ENCODE measurements around the gene SF3A2. TPM values are rescaled to one million over a fixed set of nuclear protein-coding genes. Genes with fewer than 3 reads are reported as not detected.
A peak's percentile ranks its signal among the peaks of the same experiment; 100 is the strongest.

Gene SF3A2
- total RNA-seq, 1 experiment from 2014 or later: 41.6 TPM

DNA sequence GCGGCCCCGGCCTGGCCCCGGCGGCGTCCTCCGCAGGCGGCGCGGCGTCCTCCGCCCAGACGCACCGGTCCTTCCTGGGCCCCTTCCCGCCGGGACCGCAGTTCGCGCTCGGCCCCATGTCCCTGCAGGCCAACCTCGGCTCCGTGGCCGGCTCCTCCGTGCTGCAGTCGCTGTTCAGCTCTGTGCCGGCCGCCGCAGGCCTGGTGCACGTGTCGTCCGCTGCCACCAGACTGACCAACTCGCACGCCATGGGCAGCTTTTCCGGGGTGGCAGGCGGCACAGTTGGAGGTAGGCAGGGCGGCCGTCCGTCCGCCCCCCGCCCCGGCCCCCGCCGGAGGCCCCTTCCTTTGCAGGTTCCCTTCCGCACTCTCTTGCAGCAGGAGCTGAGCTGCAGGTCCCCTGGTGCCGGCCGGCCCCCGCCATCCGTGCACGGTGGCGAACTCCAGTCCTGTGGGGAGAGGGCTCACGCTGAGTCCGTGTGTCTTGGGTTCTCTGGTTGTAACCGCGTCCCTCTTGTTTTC, 9.7 kb upstream of the SF3A2 start:
- no peak for DNase-seq (ENCODE audit: low read depth)

DNA sequence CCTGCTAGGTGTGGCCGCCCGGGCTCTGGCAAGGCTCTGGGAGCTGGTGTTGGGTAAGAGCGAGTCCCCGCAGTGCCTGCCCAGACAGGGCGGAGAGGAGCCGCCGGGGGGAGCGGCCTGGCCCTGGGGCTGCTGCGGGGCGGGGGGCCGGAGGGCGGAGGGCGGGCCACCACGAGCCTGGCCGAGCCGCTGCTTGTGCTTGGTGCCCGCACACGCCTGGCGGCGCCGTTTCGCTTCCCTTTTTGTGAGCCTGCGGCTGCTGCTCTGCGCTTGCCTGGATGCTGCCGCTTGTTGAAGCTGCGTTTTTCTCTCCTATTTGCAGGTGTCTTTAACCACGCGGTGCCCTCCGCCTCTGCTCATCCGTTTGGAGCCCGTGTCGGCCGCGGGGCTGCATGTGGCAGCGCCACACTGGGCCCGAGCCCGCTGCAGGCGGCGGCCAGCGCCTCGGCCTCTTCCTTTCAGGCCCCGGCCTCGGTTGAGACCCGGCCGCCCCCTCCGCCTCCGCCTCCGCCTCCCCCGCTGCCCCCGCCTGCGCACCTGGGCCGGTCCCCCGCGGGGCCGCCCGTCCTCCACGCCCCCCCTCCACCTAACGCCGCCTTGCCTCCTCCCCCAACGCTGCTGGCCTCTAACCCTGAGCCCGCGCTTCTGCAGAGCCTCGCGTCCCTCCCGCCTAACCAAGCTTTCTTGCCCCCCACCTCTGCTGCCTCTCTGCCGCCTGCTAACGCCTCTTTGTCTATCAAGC, 9.0 kb upstream of the SF3A2 start:
- no peak for DNase-seq (ENCODE audit: low read depth)

DNA sequence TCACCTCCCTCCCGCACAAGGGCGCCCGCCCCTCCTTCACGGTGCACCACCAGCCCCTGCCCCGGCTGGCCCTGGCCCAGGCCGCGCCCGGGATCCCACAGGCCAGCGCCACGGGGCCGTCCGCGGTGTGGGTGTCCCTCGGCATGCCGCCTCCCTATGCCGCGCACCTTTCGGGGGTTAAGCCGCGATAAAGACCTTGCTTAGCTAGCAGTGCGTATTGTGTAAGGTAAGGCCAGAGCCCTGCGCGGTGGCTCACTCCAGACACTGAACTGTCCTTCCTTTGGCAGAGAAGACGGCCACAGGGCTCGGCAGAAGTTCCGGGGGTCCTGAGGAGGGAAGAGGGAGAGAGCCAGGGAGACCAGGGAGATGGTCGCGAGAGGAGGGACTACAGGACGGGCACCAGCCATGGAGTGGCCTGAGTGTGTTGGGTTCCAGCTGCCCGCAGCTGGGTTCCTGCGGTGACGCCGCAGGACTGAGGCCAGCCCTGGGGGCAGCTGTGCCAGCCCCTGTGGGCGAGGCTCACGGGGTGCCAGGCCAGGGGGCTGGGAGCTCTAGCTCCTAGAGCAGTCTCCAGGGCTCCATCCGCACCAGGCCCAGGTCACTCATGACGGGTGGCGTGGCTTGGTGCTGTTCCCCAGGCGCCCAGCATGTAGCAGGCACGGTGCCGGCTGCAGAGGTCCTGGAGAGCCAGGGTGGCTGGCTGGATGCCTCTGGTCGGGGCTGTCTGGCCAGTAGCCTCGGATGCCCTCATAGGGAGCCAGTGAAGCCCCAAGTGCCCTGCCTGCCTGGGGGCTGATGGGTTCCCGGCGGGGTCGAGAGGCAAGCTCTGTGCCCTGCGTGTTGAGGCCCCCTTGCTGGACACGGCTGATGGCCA, 8.2 kb upstream of the SF3A2 start:
- no peak for DNase-seq (ENCODE audit: low read depth)

DNA sequence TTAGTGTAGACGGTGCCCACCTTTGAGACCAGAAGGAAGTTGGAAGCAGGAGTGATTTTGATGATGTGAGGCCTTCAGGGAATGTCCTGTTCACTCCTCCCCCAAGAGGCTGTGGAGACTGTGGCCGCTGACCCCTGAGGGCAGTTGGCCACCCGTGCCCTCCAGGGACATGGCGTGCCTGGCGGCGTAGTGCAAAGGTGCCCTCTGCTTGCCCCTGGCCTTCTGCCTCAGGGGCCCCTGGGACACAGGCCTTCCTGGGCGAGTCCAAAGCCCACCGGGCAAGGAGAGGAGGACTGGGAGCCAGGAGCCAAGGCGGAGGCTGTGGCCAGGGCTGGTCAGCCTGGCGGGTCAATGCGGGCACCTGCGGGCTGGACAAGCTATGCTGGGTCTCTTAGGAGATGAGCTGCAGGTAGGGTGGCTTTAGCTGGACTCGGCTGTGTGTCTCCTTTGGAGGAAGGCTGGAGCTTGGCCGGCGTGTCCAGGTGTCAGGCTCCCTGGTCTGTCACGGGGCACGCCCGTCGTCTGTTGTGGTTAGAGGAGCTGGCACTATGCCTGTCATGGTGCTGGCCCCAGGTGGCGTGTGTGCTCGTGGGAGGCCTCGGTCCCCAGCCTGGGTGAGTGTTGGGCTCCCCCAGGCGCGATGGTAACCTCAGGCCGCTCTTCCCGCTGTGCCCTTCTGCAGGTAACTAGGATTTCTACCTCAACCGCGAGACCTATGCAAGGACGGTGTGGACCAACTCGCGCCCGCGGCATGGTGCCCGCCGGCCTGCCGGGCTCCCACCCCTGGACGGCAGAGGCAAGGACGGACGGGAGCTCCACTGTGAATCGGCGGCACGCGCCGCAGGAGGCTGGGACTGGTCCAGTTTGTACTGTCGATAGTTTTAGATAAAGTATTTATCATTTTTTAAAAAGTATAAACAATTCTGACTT, 7.3 kb upstream of the SF3A2 start:
- no peak for DNase-seq (ENCODE audit: low read depth)

- no peak for DNase-seq (ENCODE audit: low read depth)
These were observed 6.5 kb upstream of the SF3A2 start for GRCh38 chr19:2230033-2230531.

- no peak for DNase-seq (ENCODE audit: low read depth)
These were observed 5.7 kb upstream of the SF3A2 start for GRCh38 chr19:2230807-2231533.

- no peak for DNase-seq (ENCODE audit: low read depth)
These were observed 4.9 kb upstream of the SF3A2 start for GRCh38 chr19:2231621-2232221.

DNA sequence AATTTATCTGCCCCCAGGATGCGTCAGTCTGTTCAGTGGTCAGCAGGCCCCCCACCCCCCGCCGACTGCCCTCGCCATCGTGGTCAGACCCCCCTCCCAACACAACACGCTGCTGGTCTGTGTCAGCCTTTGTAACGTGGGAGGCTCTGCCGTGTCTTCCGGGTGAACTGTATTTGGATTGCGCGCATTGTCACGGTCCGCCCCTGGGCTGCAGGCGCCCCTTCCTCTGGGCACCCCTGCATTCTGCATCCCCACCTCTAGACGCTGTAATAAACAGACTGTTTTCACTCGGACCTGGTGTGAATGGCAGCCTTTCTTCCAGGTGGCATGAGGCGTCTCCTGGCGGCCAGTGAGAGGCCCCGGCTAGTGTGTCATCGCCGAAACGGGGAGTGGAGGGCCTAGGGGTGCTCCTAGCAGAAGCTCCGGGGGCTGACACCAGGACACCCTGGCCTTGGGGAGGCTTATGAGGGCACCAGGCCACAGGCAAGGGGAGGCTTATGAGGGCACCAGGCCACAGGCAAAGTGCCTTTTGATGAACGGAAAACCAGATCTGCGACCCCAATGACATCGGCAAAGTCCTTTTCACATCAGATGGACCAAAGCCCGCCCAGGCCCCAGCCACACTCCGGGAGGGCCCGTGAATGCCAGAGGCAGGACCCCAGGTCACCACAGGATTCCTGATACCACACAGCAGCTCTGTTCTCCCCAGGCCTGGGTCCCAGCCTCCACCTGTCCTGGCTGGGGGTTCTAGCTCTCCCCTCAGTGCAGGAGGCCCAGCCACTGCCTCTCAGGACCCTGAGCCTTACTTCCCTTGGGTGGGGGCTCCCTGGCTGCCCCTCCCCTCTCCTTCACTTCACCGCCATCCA, 4.1 kb upstream of the SF3A2 start:
- no peak for DNase-seq (ENCODE audit: low read depth)

DNA sequence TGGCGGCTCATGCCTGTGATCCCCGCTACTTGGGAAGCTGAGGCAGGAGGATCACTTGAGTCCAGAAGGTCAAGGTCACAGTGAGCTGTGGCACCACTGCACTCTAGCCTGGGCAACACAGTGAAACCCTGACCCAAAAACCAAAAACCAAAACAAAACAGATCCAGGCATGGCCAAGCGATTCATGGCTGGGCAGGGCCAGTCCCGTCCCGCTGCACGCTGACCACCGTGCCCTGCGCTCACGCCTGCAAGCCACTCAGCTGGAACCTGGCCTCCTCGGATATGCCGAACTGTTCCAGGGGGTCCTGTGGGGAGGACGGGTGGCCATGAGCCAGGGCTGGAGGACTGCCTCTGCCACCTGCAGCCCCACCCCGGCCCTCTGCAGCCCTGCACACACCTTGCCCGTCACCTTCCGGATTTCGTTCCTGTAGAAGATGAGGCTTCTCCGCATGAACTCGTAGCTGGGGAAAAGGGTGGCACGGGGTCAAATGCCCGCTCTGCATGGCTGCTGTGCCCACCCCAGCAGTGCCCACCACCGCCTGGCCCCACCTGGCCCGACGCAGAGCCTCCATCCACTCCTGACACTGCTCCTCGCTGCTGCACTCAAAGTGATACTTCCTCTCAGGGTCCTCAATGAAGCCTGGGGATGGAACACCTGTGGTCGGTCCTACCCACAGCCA, 2.9 kb upstream of the SF3A2 start:
- no peak for DNase-seq (ENCODE audit: low read depth)

DNA sequence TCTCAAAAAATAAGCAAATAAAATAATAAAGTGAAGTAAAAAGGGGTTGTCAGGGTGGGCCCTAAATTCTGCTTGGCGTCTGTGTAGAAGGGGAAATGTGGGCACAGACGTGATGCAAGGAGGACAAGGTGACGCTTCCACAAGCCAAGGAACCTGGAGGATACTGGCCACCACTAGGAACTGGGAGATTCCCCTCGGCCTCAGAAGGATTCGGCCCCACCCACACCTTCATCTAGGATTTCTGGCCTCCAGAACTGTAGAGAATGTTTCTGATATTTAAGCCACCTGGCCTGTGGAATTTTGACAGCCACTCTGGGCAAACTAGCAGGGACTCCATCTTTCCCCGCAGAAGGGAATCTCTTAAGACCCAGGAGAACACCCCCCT, 1.6 kb upstream of the SF3A2 start:
- DNase-seq (ENCODE audit: low read depth): no peak

GRCh38 chr19:2235381-2236063, 1.1 kb upstream of the SF3A2 start:
- DNase-seq (ENCODE audit: low read depth): no peak

- no peak for DNase-seq (ENCODE audit: low read depth)
These were observed 635 bp upstream of the SF3A2 start for GRCh38 chr19:2236064-2236313.

DNA sequence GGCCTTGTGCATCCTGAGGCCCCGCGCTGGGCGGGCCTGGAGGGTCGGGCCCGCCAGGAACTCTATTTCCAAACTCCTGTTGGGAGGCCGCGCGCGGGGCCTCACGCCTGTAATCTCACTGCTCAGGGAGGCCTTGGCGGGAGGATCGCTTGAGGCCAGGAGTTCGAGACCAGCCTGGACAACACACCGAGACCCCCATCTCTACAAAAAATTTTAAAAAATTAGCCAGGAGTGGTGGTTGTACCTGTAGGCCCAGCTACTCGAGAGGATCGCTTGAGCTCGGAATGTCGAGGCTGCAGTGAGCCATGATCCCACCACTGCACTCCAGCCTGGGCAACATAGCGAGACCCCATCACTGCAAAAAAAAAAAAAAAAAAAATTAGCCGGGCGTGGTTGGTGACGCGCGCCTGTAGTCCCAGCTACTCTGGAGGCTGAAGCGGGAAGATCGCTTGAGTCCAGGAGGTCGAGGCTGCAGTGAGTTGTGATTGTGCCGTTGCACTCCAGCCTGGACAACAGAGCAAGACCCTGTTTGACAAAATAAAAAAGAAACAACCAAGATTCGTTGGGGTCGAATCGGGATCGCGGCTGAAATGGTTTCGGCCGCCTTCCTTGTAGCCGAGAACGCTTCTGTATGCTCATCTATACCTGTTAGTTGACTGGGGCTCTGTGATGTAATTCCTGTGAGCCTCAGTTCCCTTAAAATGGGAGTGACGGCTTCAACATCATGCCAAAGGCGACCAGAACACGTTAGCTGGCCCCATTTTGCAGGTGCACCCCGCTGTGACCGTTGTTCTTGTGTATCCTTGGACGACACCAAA, 636 bp downstream of the SF3A2 start:
- no peak for DNase-seq (ENCODE audit: low read depth)

DNA sequence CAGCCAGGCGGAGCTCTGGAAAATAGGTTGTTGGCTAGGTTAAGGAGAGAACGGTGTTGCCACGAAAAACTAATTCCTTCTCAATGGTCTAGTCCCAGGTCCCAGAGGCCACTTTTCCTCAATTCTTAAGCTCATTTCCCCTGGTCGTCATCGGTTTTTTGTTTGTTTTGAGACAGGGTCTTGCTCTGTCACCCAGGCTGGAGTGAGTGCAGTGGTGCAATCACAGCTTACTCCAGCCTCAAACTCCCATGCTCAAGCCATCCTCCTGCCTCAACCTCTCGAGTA, 1.2 kb downstream of the SF3A2 start:
- DNase-seq (ENCODE audit: low read depth): no peak

GRCh38 chr19:2239173-2239572, 2.5 kb downstream of the SF3A2 start:
- no peak for DNase-seq (ENCODE audit: low read depth)

GRCh38 chr19:2239771-2240770, 3.4 kb downstream of the SF3A2 start:
- peak; percentile 53 for DNase-seq (ENCODE audit: low read depth)
